ENCODE results near the gene BRD3OS. TPM values are rescaled to one million over a fixed set of nuclear protein-coding genes. Genes with fewer than 3 reads are reported as not detected.

BRD3OS gene
- total RNA-seq, 1 experiment from 2014 or later = 41.0 TPM

GRCh38 chr9:133997584-133997983 lies 27.7 kb upstream of the BRD3OS start:
- Histone ChIP-seq H3K4me1 (ENCODE audit: low read length) (peaks cover 10% of the 10 kb centered on the region), H4K20me1 (ENCODE audit: insufficient read depth, low read depth, low read length) (peaks cover 10% of the 10 kb centered on the region), H3K4me3 (ENCODE audit: low read length) (no peak overlapping the region), H3K36me3 (ENCODE audit: insufficient read depth, low read length) (no peaks in the 10 kb centered on the region), H3K9ac (ENCODE audit: low read length) (no peak overlapping the region), H3K27me3 (ENCODE audit: low read length) (no peaks in the 10 kb centered on the region), H3K9me3 (ENCODE audit: low read length) (no peaks in the 10 kb centered on the region), H3K9me2 (replicated peaks; ENCODE audit: insufficient read depth, low read length) (no peaks in the 10 kb centered on the region), H2AFZ (ENCODE audit: low read length) (no peak overlapping the region), H3K4me2 (ENCODE audit: low read depth, low read length, poor library complexity, severe bottlenecking) (no peak overlapping the region), H3K27ac (ENCODE audit: low read length) (no peak overlapping the region), H3K79me2 (ENCODE audit: low read length) (no peaks in the 10 kb centered on the region)
- DNase-seq = no peak

GRCh38 chr9:133998915-133999595 lies 26.2 kb upstream of the BRD3OS start:
- H3K9me3 ChIP-seq (ENCODE audit: low read length) = no peaks in the 10 kb centered on the region
- H3K36me3 ChIP-seq (ENCODE audit: insufficient read depth, low read length) = no peaks in the 10 kb centered on the region
- no peak overlapping the region for H3K9ac ChIP-seq (ENCODE audit: low read length)
- H3K27me3 ChIP-seq (ENCODE audit: low read length) = no peaks in the 10 kb centered on the region
- no peak overlapping the region for H2AFZ ChIP-seq (ENCODE audit: low read length)
- H3K4me1 ChIP-seq (ENCODE audit: low read length) = no peaks in the 10 kb centered on the region
- H3K9me2 ChIP-seq (replicated peaks; ENCODE audit: insufficient read depth, low read length) = no peaks in the 10 kb centered on the region
- no peak for DNase-seq
- H4K20me1 ChIP-seq (ENCODE audit: insufficient read depth, low read depth, low read length) = peaks cover 7% of the 10 kb centered on the region
- H3K4me2 ChIP-seq (ENCODE audit: low read depth, low read length, poor library complexity, severe bottlenecking) = no peak overlapping the region
- H3K27ac ChIP-seq (ENCODE audit: low read length) = no peak overlapping the region
- no peaks in the 10 kb centered on the region for H3K79me2 ChIP-seq (ENCODE audit: low read length)
- H3K4me3 ChIP-seq (ENCODE audit: low read length) = no peak overlapping the region

GRCh38 chr9:133999851-134000265 lies 25.4 kb upstream of the BRD3OS start:
- Histone ChIP-seq H4K20me1 (ENCODE audit: insufficient read depth, low read depth, low read length) (peaks cover 3% of the 10 kb centered on the region), H3K4me3 (ENCODE audit: low read length) (no peak overlapping the region), H3K27me3 (ENCODE audit: low read length) (no peaks in the 10 kb centered on the region), H3K9me2 (replicated peaks; ENCODE audit: insufficient read depth, low read length) (no peaks in the 10 kb centered on the region), H3K79me2 (ENCODE audit: low read length) (no peaks in the 10 kb centered on the region), H3K4me1 (ENCODE audit: low read length) (no peaks in the 10 kb centered on the region), H3K36me3 (ENCODE audit: insufficient read depth, low read length) (no peaks in the 10 kb centered on the region), H3K4me2 (ENCODE audit: low read depth, low read length, poor library complexity, severe bottlenecking) (no peak overlapping the region), H3K9ac (ENCODE audit: low read length) (no peak overlapping the region), H2AFZ (ENCODE audit: low read length) (no peak overlapping the region), H3K27ac (ENCODE audit: low read length) (no peak overlapping the region), H3K9me3 (ENCODE audit: low read length) (no peaks in the 10 kb centered on the region)
- no peak for DNase-seq

- H3K4me3 ChIP-seq (ENCODE audit: low read length) = no peak overlapping the region
- H3K9me2 ChIP-seq (replicated peaks; ENCODE audit: insufficient read depth, low read length) = no peaks in the 10 kb centered on the region
- no peak for DNase-seq
- no peaks in the 10 kb centered on the region for H3K27me3 ChIP-seq (ENCODE audit: low read length)
- no peak overlapping the region for H3K4me2 ChIP-seq (ENCODE audit: low read depth, low read length, poor library complexity, severe bottlenecking)
- no peaks in the 10 kb centered on the region for H3K79me2 ChIP-seq (ENCODE audit: low read length)
- no peak overlapping the region for H3K27ac ChIP-seq (ENCODE audit: low read length)
- H3K4me1 ChIP-seq (ENCODE audit: low read length) = no peaks in the 10 kb centered on the region
- no peak overlapping the region for H2AFZ ChIP-seq (ENCODE audit: low read length)
- H3K9ac ChIP-seq (ENCODE audit: low read length) = no peak overlapping the region
- H3K9me3 ChIP-seq (ENCODE audit: low read length) = no peaks in the 10 kb centered on the region
- no peaks in the 10 kb centered on the region for H3K36me3 ChIP-seq (ENCODE audit: insufficient read depth, low read length)
- H4K20me1 ChIP-seq (ENCODE audit: insufficient read depth, low read depth, low read length) = no peaks in the 10 kb centered on the region
Observed at GRCh38 chr9:134002796-134003195, 22.5 kb upstream of the BRD3OS start.

GRCh38 chr9:134003237-134003636 lies 22.0 kb upstream of the BRD3OS start:
- no peak overlapping the region for H3K27ac ChIP-seq (ENCODE audit: low read length)
- no peak overlapping the region for H2AFZ ChIP-seq (ENCODE audit: low read length)
- H3K79me2 ChIP-seq (ENCODE audit: low read length) = no peaks in the 10 kb centered on the region
- no peak overlapping the region for H3K9ac ChIP-seq (ENCODE audit: low read length)
- H3K36me3 ChIP-seq (ENCODE audit: insufficient read depth, low read length) = no peaks in the 10 kb centered on the region
- H4K20me1 ChIP-seq (ENCODE audit: insufficient read depth, low read depth, low read length) = no peaks in the 10 kb centered on the region
- no peak overlapping the region for H3K4me2 ChIP-seq (ENCODE audit: low read depth, low read length, poor library complexity, severe bottlenecking)
- H3K27me3 ChIP-seq (ENCODE audit: low read length) = no peaks in the 10 kb centered on the region
- no peaks in the 10 kb centered on the region for H3K9me3 ChIP-seq (ENCODE audit: low read length)
- no peaks in the 10 kb centered on the region for H3K9me2 ChIP-seq (replicated peaks; ENCODE audit: insufficient read depth, low read length)
- no peak for DNase-seq
- no peak overlapping the region for H3K4me3 ChIP-seq (ENCODE audit: low read length)
- no peaks in the 10 kb centered on the region for H3K4me1 ChIP-seq (ENCODE audit: low read length)

- H3K9me3 ChIP-seq (ENCODE audit: low read length) = no peaks in the 10 kb centered on the region
- H4K20me1 ChIP-seq (ENCODE audit: insufficient read depth, low read depth, low read length) = no peaks in the 10 kb centered on the region
- no peak overlapping the region for H2AFZ ChIP-seq (ENCODE audit: low read length)
- H3K27me3 ChIP-seq (ENCODE audit: low read length) = no peaks in the 10 kb centered on the region
- no peak overlapping the region for H3K27ac ChIP-seq (ENCODE audit: low read length)
- H3K79me2 ChIP-seq (ENCODE audit: low read length) = no peaks in the 10 kb centered on the region
- no peaks in the 10 kb centered on the region for H3K4me1 ChIP-seq (ENCODE audit: low read length)
- H3K4me3 ChIP-seq (ENCODE audit: low read length) = no peak overlapping the region
- H3K9me2 ChIP-seq (replicated peaks; ENCODE audit: insufficient read depth, low read length) = no peaks in the 10 kb centered on the region
- no peaks in the 10 kb centered on the region for H3K36me3 ChIP-seq (ENCODE audit: insufficient read depth, low read length)
- DNase-seq = no peak
- no peak overlapping the region for H3K9ac ChIP-seq (ENCODE audit: low read length)
- no peak overlapping the region for H3K4me2 ChIP-seq (ENCODE audit: low read depth, low read length, poor library complexity, severe bottlenecking)
Observed at GRCh38 chr9:134004131-134004873, 21.0 kb upstream of the BRD3OS start.

GRCh38 chr9:134004881-134005280 lies 20.4 kb upstream of the BRD3OS start:
- Histone ChIP-seq H3K9me3 (ENCODE audit: low read length) (no peaks in the 10 kb centered on the region), H4K20me1 (ENCODE audit: insufficient read depth, low read depth, low read length) (no peaks in the 10 kb centered on the region), H3K4me1 (ENCODE audit: low read length) (no peaks in the 10 kb centered on the region), H3K4me3 (ENCODE audit: low read length) (no peak overlapping the region), H3K9ac (ENCODE audit: low read length) (no peak overlapping the region), H3K27me3 (ENCODE audit: low read length) (no peaks in the 10 kb centered on the region), H3K36me3 (ENCODE audit: insufficient read depth, low read length) (no peaks in the 10 kb centered on the region), H3K27ac (ENCODE audit: low read length) (no peak overlapping the region), H3K4me2 (ENCODE audit: low read depth, low read length, poor library complexity, severe bottlenecking) (no peak overlapping the region), H3K79me2 (ENCODE audit: low read length) (no peaks in the 10 kb centered on the region), H3K9me2 (replicated peaks; ENCODE audit: insufficient read depth, low read length) (no peaks in the 10 kb centered on the region), H2AFZ (ENCODE audit: low read length) (no peak overlapping the region)
- no peak for DNase-seq

- Histone ChIP-seq H3K36me3 (ENCODE audit: insufficient read depth, low read length) (no peaks in the 10 kb centered on the region), H3K4me1 (ENCODE audit: low read length) (no peaks in the 10 kb centered on the region), H2AFZ (ENCODE audit: low read length) (no peak overlapping the region), H3K4me2 (ENCODE audit: low read depth, low read length, poor library complexity, severe bottlenecking) (no peak overlapping the region), H4K20me1 (ENCODE audit: insufficient read depth, low read depth, low read length) (no peaks in the 10 kb centered on the region), H3K4me3 (ENCODE audit: low read length) (no peak overlapping the region), H3K27ac (ENCODE audit: low read length) (no peak overlapping the region), H3K9ac (ENCODE audit: low read length) (no peak overlapping the region), H3K27me3 (ENCODE audit: low read length) (no peaks in the 10 kb centered on the region), H3K9me3 (ENCODE audit: low read length) (no peaks in the 10 kb centered on the region), H3K9me2 (replicated peaks; ENCODE audit: insufficient read depth, low read length) (no peaks in the 10 kb centered on the region), H3K79me2 (ENCODE audit: low read length) (no peaks in the 10 kb centered on the region)
- no peak for DNase-seq
Observed at GRCh38 chr9:134005381-134005780, 19.9 kb upstream of the BRD3OS start.

All from Karpas-422 (cell line).